ENCODE results near the gene PRSS36.
"Not testable (repeated sequence)": the region's sequence is repeated elsewhere in the genome, so short reads cannot be mapped to it uniquely, and the experiment has no call there.

Gene PRSS36

GRCh38 chr16:31141489-31142108 is 8.3 kb downstream of the PRSS36 start:
- FAIRE-seq, result no peak

- FAIRE-seq, result not testable (repeated sequence)
Measured at GRCh38 chr16:31141071-31141469, 8.8 kb downstream of the PRSS36 start.

GRCh38 chr16:31138621-31139578 is 11.0 kb downstream of the PRSS36 start:
- FAIRE-seq, result no peak

GRCh38 chr16:31136822-31137499 is 12.9 kb downstream of the PRSS36 start:
- not testable (repeated sequence) for FAIRE-seq

GRCh38 chr16:31136287-31136662 is 13.6 kb downstream of the PRSS36 start:
- no peak for FAIRE-seq

GRCh38 chr16:31135535-31136286 is 14.2 kb downstream of the PRSS36 start, which contains the start of gene PRSS8:
TSS of gene PRSS8 (minus strand) at chr16:31135727. CDS start at chr16:31135498, 229 bp downstream.
- FAIRE-seq, result no peak

- FAIRE-seq, result no peak
Measured at GRCh38 chr16:31134625-31135534, 15.0 kb downstream of the PRSS36 start.

GRCh38 chr16:31134091-31134571 is 15.7 kb downstream of the PRSS36 start:
- FAIRE-seq, result no peak

- no peak for FAIRE-seq
Measured at GRCh38 chr16:31133046-31133501, 16.8 kb downstream of the PRSS36 start.

GRCh38 chr16:31132303-31132979 is 17.4 kb downstream of the PRSS36 start:
- no peak for FAIRE-seq

- FAIRE-seq, result no peak
Measured at GRCh38 chr16:31131841-31132271, 18.0 kb downstream of the PRSS36 start.

GRCh38 chr16:31131416-31131815 is 18.4 kb downstream of the PRSS36 start:
- no peak for FAIRE-seq

GRCh38 chr16:31130899-31131298 is 19.0 kb downstream of the PRSS36 start:
- no peak for FAIRE-seq

GRCh38 chr16:31130336-31130891 is 19.5 kb downstream of the PRSS36 start:
- no peak for FAIRE-seq

- no peak for FAIRE-seq
Measured at GRCh38 chr16:31129568-31130335, 20.1 kb downstream of the PRSS36 start.

GRCh38 chr16:31128711-31129567 is 20.9 kb downstream of the PRSS36 start:
- no peak for FAIRE-seq

- no peak for FAIRE-seq
Measured at GRCh38 chr16:31127182-31127581, 22.7 kb downstream of the PRSS36 start.

GRCh38 chr16:31125844-31126243 is 24.0 kb downstream of the PRSS36 start:
- no peak for FAIRE-seq

Data from G401.6 (cell line).